ENCODE results near the gene SKAP2.

Gene SKAP2

DNA sequence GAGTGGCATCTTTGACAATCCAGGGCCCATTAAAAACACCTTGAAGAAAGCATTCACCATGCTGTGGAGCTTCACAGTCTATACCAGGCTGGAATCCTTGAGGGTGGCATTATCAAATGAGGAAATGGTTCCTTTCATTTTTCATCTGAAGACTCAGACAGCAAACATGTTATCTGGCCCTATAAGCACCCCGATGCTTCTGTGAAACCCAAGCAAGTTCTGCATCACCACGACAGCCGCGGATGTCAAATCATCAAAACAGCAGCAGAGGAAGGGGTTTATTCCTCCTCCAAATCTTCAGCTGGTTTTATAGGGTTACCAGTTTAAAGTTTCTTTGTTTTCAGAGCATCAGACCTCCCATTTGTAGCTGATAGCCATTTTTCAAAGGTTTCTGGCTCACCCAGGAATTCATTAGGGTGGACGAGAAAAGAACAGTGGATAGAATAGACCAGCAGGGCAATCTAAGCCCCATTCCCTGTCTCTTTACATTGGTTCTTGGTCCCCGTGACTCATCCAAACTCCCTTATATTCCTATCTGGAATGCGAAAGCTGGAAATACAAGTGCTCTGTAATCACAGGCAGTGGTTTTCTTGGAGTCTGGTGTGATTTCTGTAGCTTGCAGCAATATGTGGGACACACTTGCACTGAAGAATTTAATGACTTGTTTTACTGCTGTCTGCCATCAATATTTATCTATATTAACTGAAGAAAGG lies 217.9 kb downstream of the SKAP2 start:
- H3K36me3 ChIP-seq (ENCODE audit: insufficient read depth, low read length), result no peaks in the 10 kb centered on the region
- no peak overlapping the region for H3K9ac ChIP-seq (ENCODE audit: low read depth, low read length)
- H4K20me1 ChIP-seq (ENCODE audit: insufficient read depth, low read length), result no peaks in the 10 kb centered on the region
- H3K27me3 ChIP-seq (ENCODE audit: insufficient read depth, low read length, poor library complexity), result no peaks in the 10 kb centered on the region
- H3K27ac ChIP-seq (ENCODE audit: low read length), result no peak overlapping the region
- H3K4me1 ChIP-seq (ENCODE audit: insufficient read depth, low read length), result no peaks in the 10 kb centered on the region
- H3K4me3 ChIP-seq (ENCODE audit: low read depth in 1 of 2, low read length in 2 of 2), result no peak overlapping the region
- H3K79me2 ChIP-seq (ENCODE audit: insufficient read depth, low read length), result no peaks in the 10 kb centered on the region
- ATAC-seq (ENCODE audit: insufficient read depth, low read depth) (no peak), DNase-seq (no peak)
- no peaks in the 10 kb centered on the region for H3K9me3 ChIP-seq (ENCODE audit: insufficient read depth, low read length, severe bottlenecking)
- no peak overlapping the region for H3K4me2 ChIP-seq (ENCODE audit: insufficient read depth, low read length)
- no peak overlapping the region for H2AFZ ChIP-seq (ENCODE audit: low read depth, low read length)
- TF ChIP-seq, protein P1, sequence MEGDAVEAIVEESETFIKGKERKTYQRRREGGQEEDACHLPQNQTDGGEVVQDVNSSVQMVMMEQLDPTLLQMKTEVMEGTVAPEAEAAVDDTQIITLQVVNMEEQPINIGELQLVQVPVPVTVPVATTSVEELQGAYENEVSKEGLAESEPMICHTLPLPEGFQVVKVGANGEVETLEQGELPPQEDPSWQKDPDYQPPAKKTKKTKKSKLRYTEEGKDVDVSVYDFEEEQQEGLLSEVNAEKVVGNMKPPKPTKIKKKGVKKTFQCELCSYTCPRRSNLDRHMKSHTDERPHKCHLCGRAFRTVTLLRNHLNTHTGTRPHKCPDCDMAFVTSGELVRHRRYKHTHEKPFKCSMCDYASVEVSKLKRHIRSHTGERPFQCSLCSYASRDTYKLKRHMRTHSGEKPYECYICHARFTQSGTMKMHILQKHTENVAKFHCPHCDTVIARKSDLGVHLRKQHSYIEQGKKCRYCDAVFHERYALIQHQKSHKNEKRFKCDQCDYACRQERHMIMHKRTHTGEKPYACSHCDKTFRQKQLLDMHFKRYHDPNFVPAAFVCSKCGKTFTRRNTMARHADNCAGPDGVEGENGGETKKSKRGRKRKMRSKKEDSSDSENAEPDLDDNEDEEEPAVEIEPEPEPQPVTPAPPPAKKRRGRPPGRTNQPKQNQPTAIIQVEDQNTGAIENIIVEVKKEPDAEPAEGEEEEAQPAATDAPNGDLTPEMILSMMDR (IDR thresholded peaks at IDR 0.05; ENCODE audit: borderline replicate concordance, extremely low read depth, low read length, poor library complexity, severe bottlenecking), result no peak
- TF ChIP-seq EZH2 (IDR thresholded peaks at IDR 0.05; ENCODE audit: borderline replicate concordance, low read depth, low read length, severe bottlenecking), result no peak

DNA sequence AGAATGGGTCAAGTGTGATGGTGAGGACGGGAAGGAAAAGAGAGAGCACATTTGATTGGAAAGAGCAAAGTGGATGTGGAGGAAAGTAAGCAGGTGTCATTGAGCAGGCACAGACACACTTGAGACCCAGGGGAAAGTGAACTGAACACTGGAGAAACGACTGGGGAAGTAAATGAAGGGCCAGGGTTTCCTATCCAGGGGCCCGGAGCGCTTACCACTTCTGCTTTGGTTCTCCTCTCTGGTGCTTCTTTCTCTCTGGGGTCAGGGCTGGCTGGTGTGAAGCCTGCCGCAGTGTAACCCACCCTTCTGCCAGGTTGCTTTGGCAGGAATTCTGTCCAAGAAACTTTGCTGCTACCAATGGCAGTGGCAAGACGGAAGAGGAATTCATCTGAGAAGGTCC lies 219.3 kb downstream of the SKAP2 start:
- no peak overlapping the region for H3K4me2 ChIP-seq (ENCODE audit: insufficient read depth, low read length)
- H3K27ac ChIP-seq (ENCODE audit: low read length), result no peak overlapping the region
- H3K9me3 ChIP-seq (ENCODE audit: insufficient read depth, low read length, severe bottlenecking), result no peaks in the 10 kb centered on the region
- no peaks in the 10 kb centered on the region for H3K36me3 ChIP-seq (ENCODE audit: insufficient read depth, low read length)
- no peaks in the 10 kb centered on the region for H3K27me3 ChIP-seq (ENCODE audit: insufficient read depth, low read length, poor library complexity)
- no peak overlapping the region for H3K9ac ChIP-seq (ENCODE audit: low read depth, low read length)
- H3K4me1 ChIP-seq (ENCODE audit: insufficient read depth, low read length), result no peaks in the 10 kb centered on the region
- H3K79me2 ChIP-seq (ENCODE audit: insufficient read depth, low read length), result no peaks in the 10 kb centered on the region
- no peaks in the 10 kb centered on the region for H4K20me1 ChIP-seq (ENCODE audit: insufficient read depth, low read length)
- no peak overlapping the region for H3K4me3 ChIP-seq (ENCODE audit: low read depth in 1 of 2, low read length in 2 of 2)
- TF ChIP-seq, protein P1 (IDR thresholded peaks at IDR 0.05; ENCODE audit: borderline replicate concordance, extremely low read depth, low read length, poor library complexity, severe bottlenecking), result no peak
- TF ChIP-seq EZH2 (IDR thresholded peaks at IDR 0.05; ENCODE audit: borderline replicate concordance, low read depth, low read length, severe bottlenecking), result no peak
- H2AFZ ChIP-seq (ENCODE audit: low read depth, low read length), result no peak overlapping the region
- no peak for DNase-seq
- ATAC-seq (ENCODE audit: insufficient read depth, low read depth), result no peak

DNA sequence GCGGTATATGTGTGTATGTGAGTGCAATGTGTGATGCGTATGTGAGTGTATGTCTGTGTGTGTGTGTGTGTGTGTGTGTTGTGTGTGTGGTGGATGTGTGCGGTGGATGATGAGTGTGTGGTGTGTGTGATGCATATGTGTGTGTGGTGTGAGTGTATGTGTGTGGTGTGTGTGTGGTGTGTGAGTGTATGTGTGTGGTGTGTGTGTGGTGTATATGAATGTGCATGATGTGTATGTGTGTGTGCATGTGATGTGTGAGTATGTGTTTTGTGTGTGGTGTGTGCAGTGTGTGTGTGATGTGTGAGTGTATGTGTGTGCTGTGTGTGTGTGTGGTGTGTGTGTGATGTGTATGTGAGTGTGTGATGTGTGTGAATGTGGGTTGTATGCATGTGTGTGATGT lies 222.0 kb downstream of the SKAP2 start:
- TF ChIP-seq EZH2 (IDR thresholded peaks at IDR 0.05; ENCODE audit: borderline replicate concordance, low read depth, low read length, severe bottlenecking), result no peak
- TF ChIP-seq, protein P1 (IDR thresholded peaks at IDR 0.05; ENCODE audit: borderline replicate concordance, extremely low read depth, low read length, poor library complexity, severe bottlenecking), result no peak
- no peaks in the 10 kb centered on the region for H3K79me2 ChIP-seq (ENCODE audit: insufficient read depth, low read length)
- no peak overlapping the region for H3K27ac ChIP-seq (ENCODE audit: low read length)
- DNase-seq, result no peak
- no peak overlapping the region for H3K4me2 ChIP-seq (ENCODE audit: insufficient read depth, low read length)
- no peaks in the 10 kb centered on the region for H3K36me3 ChIP-seq (ENCODE audit: insufficient read depth, low read length)
- no peaks in the 10 kb centered on the region for H3K9me3 ChIP-seq (ENCODE audit: insufficient read depth, low read length, severe bottlenecking)
- no peak overlapping the region for H3K4me3 ChIP-seq (ENCODE audit: low read depth in 1 of 2, low read length in 2 of 2)
- no peak overlapping the region for H3K9ac ChIP-seq (ENCODE audit: low read depth, low read length)
- H3K27me3 ChIP-seq (ENCODE audit: insufficient read depth, low read length, poor library complexity), result no peaks in the 10 kb centered on the region
- no peak overlapping the region for H2AFZ ChIP-seq (ENCODE audit: low read depth, low read length)
- no peaks in the 10 kb centered on the region for H4K20me1 ChIP-seq (ENCODE audit: insufficient read depth, low read length)
- H3K4me1 ChIP-seq (ENCODE audit: insufficient read depth, low read length), result no peaks in the 10 kb centered on the region
- ATAC-seq (ENCODE audit: insufficient read depth, low read depth), result no peak
